GM18907 (cell line): Measurements from ENCODE around the gene PSORS1C2.
"Not testable (repeated sequence)": the region's sequence is repeated elsewhere in the genome, so short reads cannot be mapped to it uniquely, and the experiment has no call there.

ENCODE experiments used
- ATAC-seq: cut with Tn5 transposase; IDR thresholded peaks from one replicate; pipeline ENCODE4 v1.9.1; 2021; ENCODE audit warnings: mild to moderate bottlenecking, moderate library complexity; ENCODE audit not compliant: unreplicated experiment

Gene PSORS1C2

DNA sequence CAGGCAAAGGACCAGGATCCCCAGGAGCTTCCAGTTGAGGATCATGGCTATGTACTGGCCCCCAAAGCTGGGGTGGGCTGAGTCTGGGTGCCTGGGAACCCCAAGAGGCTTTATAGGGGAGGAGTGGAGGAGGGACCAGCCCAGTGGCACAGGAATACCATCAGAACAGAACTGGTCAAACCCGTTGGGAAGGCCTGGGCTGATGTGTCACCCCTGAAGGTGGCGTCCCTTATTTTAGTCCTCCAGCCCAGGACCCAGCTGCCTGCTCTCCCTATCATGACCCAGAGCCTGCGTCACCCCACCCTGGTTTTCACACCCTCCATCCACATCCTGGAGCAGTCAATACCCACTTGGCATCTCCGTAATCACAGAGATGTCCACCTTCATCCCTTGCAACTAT, at the start of gene PSORS1C2:
Gene PSORS1C2 (minus strand): TSS at position 85 of the 400 bp plus-strand sequence. CDS start 40 bp downstream, at position 45.
- no peak for ATAC-seq

DNA sequence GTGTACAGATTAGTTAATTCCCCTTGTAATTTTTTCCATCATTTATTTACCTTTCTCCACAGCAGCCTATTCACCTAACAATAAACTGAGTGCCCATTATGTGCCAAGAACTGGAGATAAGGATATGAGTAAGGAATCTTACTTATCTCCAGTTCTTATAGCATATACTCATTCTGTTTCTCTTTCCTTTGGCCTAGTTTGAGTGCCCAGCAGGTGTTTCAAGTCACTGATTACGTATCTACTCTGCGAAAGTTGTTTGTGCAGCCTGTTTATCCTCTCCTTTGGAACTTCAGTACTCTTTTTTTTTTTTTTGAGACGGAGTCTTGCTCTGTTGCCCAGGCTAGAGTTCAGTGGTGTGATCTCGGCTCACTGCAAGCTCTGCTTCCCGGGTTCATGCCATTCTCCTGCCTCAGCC, 48.9 kb upstream of the PSORS1C2 start:
- no peak for ATAC-seq

DNA sequence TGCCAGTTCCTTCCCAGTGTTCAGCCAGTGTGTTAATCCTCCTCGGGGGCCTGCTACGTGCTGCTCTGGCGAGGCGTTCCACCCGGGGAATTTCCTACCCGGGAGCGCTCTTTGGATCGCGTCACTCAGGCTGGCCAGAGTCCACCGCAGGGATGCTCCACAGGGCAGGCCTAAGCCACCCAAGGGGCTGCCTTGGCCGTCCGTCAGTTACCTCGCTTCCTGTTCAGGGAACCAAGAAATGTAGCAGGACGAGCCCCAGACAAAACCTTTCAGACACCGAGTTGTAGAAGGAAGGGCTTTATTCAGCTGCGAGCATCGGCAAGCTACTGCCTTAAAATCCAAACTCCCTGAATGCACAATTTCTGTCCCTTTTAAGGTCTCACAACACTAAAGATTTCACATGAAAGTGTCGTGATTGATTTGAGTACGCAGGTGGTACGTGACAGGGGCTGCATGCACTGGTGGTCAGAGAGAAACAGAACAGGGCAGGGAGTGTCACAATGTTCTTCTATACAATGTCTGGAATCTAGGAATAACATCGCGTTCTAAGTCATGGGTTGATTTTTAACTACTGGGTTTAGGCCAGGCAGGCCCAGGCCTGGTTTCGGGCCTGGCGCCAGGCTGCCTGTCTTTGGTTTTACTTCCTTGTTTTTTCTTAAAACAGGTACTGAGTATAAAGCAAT, 47.3 kb upstream of the PSORS1C2 start:
- ATAC-seq = no peak

DNA sequence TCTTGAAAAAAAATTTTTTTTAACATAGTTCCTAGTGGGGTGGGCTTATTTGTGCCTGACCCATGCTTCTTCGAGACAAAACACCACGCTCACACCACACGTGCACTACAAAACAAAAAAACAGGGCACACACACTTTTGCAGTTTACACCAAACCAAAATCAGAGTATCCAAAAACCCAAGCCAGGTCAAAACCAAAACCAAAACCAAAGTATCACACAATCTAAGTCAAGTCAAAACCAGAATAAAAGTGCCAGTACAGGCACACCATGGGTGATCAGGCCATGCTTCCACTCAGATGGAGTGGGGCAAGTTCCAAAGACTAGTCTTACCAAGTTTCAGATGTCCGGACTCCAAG, 46.8 kb upstream of the PSORS1C2 start:
- not testable (repeated sequence) for ATAC-seq

DNA sequence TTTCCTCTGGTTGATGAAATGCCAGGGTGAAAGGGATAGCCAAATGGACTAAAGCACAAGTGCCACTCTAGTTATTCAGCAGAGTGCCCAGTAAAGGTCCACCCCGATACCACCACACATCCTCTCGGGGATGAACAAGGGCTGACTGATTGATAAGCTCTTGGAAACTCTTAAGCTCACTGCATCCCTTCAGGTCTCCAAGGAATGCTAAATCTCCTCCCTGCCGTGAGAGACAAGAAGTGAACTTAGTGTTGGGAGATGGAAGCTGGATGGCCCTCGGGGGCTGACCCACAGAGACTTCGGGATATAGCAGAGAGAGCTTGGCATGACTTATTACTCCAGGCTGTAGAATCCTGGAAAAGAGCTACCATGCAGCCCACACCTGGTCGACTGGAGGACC, 45.0 kb upstream of the PSORS1C2 start:
- ATAC-seq = not testable (repeated sequence)

DNA sequence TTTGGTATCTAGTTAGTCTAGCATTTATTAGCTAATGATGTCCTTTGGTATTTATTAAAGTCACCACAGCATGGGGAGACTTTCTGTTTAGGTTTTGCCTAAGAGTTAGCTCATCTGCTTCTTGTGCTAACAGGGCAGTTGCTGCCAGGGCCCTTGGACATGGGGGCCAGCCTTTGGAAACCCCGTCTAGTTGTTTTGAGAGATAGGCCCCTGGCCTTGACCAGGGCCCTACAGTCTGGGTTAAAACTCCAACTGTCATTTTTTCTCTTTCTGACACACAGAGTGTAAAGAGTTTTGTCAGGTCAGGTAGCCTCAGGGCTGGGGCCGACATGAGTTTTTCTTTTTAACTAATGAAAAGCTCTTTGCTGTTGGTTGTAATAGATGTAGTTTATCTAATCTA, 44.4 kb upstream of the PSORS1C2 start:
- not testable (repeated sequence) for ATAC-seq

DNA sequence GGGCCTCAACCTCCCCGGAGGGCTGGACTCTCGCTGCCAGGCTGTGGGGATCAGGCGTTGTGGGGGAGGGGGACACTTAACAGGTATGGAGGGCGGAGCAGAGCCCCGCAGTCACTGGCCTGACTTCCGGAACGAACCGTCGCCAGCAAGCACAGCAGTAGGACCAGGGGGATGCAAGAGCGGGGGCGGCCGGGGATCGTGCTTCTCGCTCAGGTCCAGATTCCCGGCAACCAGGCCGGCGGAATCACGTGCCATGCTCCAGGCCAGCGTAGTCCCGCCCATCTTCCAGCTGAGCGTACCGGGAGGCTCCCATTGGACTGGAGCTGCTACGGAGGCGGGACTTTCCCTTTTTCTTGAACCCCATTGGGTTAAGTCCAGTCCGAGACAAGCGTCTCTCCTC, 41.6 kb upstream of the PSORS1C2 start:
- ATAC-seq = no peak

DNA sequence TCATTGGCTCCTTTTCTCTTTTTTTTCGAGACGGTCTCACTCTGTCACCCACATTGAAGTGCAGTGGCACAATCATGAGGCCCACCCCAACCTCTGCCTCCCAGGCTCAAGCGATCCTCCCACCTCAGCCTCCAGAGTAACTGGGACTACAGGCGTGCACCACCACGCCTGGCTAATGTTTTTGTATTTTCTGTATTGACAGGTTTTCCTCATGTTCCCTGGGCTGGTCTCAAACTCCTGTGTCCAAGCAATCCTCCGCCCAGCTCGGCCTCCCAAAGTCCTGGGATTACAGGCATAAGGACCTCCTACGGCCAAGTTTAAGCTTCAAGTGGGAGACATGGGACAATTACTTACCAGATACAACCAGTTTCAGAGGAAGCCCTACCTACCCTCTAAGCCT, 41.0 kb upstream of the PSORS1C2 start:
- no peak for ATAC-seq

DNA sequence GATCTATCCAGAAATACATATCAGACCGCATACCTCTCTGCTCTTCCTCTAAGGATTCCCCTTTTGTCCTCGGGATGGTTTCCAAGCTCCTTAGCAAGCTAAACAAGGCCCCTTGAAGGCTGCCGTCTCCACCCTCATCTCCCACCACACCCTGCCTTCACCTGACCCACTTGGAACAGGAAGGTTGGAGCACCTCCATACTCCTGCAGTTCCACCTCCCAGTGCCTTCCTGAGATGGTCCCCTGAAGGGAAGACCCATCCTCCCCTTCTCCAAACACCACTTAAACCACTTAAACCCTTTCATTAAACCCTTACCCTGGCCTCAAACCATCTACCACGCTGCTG, 40.1 kb upstream of the PSORS1C2 start:
- ATAC-seq = no peak

DNA sequence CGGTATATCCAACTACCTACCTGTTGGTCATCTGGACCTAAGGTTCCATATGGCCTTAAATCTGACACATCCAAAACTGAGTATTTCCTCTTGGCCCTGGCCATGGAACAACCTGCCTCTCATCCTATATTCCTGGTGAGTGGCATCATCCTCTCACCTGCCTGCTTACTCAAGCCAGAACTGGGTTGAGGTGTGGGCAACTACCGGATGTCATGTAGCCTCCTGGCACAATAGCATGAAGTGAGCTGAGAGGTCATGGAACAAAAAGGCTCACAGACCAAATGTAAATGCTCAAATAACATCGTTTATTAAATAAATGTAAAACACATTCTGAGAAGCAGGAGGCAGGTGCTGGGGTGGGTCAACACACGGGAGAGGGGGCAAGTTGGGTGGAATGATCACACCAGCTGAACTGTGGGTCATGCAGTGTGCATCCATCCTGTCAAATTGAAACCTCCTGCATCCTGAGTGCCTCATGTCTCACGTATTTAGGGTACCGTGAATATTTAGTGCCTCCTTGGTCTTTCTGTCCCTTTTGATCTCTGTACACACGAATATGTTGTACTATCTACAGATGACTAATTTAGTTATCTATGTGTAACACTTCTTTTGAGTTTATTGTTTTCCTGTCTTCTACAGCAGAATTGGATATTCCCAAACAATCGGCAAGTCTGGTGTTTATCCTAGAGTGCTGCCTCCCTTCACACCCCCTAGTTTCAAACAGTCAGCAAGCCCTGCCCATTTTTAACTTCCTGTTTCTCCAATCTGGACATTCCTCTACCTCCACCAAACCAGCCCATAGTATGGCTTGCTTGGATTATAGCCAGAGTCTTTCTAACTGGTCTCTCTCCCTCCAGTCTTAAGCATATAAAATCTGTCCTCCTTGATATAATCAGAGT, 39.5 kb upstream of the PSORS1C2 start:
- no peak for ATAC-seq

DNA sequence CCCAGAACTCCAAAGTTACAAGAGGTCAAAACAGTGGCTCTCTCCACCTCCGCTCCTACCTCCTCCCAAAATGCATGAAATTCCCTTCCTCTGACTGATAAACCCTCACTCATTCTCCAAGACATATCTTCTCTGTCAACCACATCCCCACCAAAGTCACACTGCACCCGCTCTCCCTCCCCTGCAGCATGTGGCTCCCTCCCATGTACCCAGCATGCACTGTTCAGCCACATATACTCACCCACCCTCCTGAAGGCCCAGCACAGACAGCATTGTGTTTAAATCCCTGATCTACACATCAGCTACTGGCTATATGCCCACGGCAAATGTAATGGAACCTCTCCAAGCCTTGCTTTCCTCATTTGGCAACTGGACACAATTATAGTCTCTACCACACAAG, 37.1 kb upstream of the PSORS1C2 start:
- ATAC-seq = no peak

DNA sequence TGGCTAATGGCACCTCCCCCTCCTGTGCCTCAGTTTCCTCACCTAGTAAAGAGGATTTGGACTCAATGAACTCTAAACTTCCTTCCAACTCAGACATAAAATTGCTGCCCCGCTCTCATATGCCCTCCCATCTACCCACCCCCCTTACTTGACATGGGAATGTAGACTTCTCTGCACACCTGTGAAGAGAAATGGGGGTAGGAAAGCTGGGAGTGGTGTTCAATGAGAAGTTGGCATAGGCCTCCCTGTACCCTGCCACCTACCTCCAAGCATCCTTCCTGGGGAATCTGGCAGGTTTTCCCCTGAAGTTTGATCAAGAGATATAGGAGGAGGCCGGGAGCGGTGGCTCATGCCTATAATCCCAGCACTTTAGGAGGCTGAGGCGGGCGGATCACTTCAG, 35.5 kb upstream of the PSORS1C2 start:
- ATAC-seq = no peak

DNA sequence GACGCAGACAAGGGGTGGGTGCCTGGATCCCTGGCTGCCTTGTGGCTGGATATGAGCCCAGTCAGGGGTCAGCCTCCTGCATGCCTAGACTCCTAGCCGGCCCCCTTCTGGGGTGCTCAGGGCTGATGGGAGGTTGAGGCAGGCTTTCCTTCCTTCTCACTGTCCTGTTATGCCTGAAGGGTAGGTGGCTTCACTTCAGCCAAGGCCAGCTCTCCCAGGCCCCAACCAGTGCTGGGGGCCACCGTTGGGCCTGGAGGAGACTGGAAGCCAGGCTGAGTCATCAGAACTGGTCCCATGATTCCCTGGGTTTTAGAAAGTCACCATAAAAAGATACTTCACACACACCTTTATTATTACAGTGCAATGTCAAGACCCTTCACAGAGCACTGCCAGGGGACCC, 34.5 kb upstream of the PSORS1C2 start:
- ATAC-seq = no peak

DNA sequence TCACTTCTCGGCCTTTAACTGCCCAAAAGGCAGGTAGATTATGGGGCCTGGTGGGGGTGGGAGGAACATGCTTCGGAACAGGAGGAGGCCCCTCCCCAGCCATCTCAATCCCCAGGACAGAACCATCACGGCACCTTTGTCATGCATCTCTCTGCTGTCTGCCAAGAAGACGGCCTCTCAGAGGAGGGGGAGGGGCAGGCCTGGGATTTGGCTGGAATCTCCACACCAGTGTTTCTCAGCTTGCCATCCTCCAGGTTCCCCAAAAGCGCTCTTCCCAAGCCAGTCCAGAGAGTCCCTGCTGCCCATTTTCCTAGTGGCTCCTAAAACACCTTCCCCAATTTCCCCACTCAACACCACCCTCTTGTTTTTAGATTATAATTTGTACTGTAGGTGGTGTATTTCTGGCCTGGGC, 34.1 kb upstream of the PSORS1C2 start:
- no peak for ATAC-seq

DNA sequence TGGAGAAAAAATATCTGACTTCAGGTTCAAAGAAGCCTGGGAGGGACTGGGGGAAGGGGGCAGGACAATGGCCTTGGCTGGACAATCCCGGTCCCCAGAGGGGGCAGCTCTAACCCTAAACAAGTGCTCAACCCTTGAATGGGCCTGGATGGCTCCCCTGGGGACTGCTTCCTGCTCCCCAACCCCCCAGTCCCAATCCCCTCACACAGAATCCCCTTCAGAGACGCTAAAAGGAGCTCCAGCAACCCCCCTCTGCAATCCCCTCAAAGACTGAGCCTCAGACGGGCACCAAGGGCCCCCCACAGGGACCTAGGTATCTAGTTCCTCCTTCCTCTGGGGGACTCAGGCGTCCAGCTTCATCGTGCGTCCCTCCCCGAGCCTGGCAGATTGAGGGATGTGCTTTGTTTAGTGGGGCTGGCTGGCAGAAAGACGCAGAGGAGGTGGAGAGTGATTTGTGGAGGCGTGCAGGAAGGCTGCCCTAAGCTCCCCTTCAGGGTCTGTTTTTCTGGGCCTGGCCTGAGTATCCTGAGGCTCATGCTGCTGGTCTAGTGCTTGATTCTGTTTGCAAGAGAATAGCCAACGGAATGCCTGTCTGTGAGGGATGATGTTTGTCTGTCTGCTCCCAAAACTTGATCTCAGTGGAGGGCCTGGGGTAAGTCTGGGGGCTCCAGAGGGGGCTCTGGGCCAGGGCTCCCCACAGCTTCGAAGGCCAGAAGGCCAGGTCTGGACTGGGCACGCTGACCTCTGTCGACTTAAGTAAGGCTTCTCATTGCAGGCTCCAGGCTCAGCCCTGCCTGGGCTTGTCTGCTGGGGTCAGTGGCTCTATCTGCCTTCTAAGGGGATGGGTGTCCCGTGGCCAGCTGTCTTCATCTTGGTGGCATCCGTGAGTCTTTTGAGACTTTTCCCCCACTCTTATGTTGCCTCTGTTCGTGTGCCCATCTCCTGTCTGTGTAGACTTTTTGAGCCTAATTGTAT, 33.4 kb upstream of the PSORS1C2 start:
- ATAC-seq = no peak

DNA sequence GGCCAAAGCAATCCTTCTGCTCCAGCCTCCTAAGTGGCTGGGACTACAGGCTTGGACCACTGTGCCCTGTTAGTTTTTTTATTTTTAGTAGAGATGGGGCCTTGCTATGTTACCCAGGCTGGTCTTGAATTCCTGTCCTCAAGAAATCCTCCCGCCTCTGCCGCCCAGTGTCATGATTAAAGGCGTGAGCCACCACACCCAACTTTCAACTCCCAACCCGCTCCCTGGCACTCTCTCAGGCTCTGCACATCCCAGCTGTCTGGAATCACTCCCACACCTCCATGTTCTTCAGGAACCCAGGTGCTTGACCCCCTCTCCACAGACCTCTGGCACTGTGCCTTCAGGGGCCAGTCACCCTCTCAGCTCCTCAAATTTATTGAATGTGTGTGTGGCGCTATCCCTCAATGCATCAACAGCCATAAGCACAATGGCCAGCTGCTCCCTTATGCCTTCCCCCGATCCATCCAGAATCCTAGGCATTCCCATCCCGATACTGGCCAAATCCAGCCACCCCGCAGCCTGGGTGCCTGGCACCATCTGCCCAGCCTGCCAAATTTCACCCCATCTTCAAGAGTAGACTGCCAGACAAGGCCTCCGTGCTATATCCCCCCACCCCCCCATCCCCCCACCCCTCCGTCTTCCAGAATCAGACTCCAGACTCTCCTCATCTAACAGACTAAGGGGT, 32.3 kb upstream of the PSORS1C2 start:
- no peak for ATAC-seq

DNA sequence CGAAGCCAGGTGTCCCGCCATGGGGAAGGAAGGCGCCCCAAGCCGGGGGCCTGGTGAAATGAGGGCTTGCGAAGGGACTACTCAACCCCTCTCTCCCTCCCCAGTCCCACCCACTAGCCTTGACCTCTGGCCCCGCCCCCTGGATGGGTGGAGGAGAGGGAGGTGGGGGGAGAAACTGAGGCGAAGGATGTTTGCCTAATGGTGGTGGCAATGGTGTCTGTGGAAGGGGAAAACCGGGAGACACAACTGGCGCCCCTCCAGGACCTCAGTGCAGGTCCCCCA, 31.7 kb upstream of the PSORS1C2 start, which contains the start of gene POU5F1:
Gene POU5F1 (minus strand): TSS at position 83 of the 282 bp plus-strand sequence. CDS start 62 bp downstream, at position 21.
- ATAC-seq = no peak

DNA sequence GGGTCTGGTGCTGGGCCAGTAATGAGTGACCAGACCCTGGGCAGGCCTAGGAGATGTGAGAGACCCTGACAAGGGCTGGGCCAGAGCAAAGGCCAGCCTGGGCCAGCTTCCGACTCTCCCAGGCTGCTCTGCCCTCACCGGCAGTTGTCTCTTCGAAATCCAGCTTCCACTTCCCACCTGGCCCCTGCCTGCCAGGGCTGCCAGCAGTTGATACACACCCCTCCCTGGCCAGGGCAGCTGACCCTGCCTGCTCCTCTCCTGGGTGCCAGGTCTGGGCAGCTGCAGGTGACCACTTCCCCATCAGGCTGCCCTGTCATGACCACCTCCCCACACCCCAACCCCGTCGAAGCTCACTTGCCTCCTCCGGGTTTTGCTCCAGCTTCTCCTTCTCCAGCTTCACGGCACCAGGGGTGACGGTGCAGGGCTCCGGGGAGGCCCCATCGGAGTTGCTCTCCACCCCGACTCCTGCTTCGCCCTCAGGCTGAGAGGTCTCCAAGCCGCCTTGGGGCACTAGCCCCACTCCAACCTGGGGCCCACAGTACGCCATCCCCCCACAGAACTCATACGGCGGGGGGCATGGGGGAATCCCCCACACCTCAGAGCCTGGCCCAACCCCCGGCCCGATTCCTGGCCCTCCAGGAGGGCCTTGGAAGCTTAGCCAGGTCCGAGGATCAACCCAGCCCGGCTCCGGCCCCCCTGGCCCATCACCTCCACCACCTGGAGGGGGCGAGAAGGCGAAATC, 31.2 kb upstream of the PSORS1C2 start:
- ATAC-seq = not testable (repeated sequence)

DNA sequence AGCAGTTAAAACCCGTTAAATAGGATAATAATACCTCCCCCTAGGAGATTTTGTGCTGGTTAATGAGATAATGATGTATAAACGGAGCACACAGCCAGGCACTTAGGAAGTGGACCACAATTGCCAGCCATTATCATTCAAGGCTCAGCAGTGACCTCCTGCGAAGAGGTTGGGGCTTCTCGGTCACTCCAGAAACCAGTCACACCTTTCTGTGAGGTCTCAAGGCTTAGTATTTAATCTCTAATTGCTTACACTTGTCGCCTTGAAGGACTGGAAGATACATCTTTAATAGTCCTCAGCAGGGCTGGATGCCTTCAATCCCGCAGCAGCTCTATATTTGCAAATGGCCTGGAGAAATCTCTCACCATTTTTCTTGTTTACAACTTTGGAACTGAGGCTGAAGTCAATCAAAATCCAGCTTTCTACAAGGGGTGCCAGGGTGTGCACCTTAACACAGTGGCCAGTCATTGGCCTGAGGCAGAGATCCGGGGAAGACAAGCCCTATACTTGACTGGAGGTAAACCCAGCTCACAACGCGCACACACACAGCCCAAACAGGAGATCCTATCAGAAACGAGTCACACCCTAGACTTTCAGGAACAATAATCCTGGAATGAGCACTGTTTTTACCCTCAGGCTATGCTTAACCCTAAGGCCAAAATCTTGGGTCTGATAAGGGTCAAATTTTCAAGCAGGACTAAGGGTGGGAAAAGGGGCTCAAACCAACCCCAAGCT, 30.4 kb upstream of the PSORS1C2 start:
- no peak for ATAC-seq
